NCI-H2107 treated with DMSO at 0.1 percent for 48 hours (cell line): ENCODE measurements around the gene TCP11L1.
"Not testable (repeated sequence)": the region's sequence is repeated elsewhere in the genome, so short reads cannot be mapped to it uniquely, and the experiment has no call there.

ENCODE experiments used
- DNase-seq: peaks from one replicate; lab custom pipeline; 2025; ENCODE audit not compliant: unreplicated experiment; lab: John Stamatoyannopoulos, UW

TCP11L1 gene

GRCh38 chr11:33065445-33066178, 26.2 kb downstream of the TCP11L1 start:
- peak; percentile 69 for DNase-seq

GRCh38 chr11:33067294-33067693, 27.9 kb downstream of the TCP11L1 start:
- no peak for DNase-seq

- DNase-seq = no peak
These were observed 29.4 kb downstream of the TCP11L1 start for GRCh38 chr11:33068611-33069340.

GRCh38 chr11:33072465-33072864, 33.1 kb downstream of the TCP11L1 start:
- no peak for DNase-seq

GRCh38 chr11:33083918-33084317, 44.5 kb downstream of the TCP11L1 start:
- no peak for DNase-seq

- DNase-seq = no peak
These were observed 46.6 kb downstream of the TCP11L1 start for GRCh38 chr11:33086017-33086416.

- no peak for DNase-seq
These were observed 50.4 kb downstream of the TCP11L1 start for GRCh38 chr11:33089776-33090175.

GRCh38 chr11:33094157-33094556, 54.8 kb downstream of the TCP11L1 start:
- DNase-seq = no peak

- DNase-seq = no peak
These were observed 64.5 kb downstream of the TCP11L1 start for GRCh38 chr11:33103836-33104235.

GRCh38 chr11:33109294-33109895, 70.0 kb downstream of the TCP11L1 start:
- DNase-seq = no peak

GRCh38 chr11:33110083-33110482, 70.7 kb downstream of the TCP11L1 start:
- no peak for DNase-seq

- no peak for DNase-seq
These were observed 77.2 kb downstream of the TCP11L1 start for GRCh38 chr11:33116535-33116934.

GRCh38 chr11:33122696-33123095, 83.3 kb downstream of the TCP11L1 start:
- DNase-seq = not testable (repeated sequence)
